Posterior vena cava (tissue), 2 donors: Measurements from ENCODE around the gene IL1B. TPM values are rescaled to one million over a fixed set of nuclear protein-coding genes. Genes with fewer than 3 reads are reported as not detected.
"Not testable (repeated sequence)": the region's sequence is repeated elsewhere in the genome, so short reads cannot be mapped to it uniquely, and the experiment has no call there.

ENCODE experiments used
- DNase-seq: peaks from one replicate; pipeline ENCODE4 v3.0.0-alpha.2; 2020; ENCODE audit warnings: low spot score
- intact Hi-C, 2 donors: fragments of 100-400 bp; cut with DNase I; formaldehyde crosslinking; loops; one replicate each; pipeline versions ENCODE4 v1.14.1 to v1.14.2; 2022 to 2023
- total RNA-seq, 2 donors: library from RNA; stranded (reverse); fragmentation: NEBNext Ultra II Directional; extraction: Animal tissue kit (Norgen Biotek cat#: 25700); gene quantifications; one replicate each; pipeline ENCODE4 v1.2.1, GENCODE V29; 2021
- donor health status: DM: yes; HTN: yes; CAD: no.
- donor health status: DM: yes; HTN: yes; CAD: no.

Gene IL1B
- total RNA-seq, 2 donors from 2014 or later: 1.0 to 1.1 TPM

- intact Hi-C loops: no loop called here
- DNase-seq: no peak
Measured at GRCh38 chr2:112864072-112864471, 27.5 kb upstream of the IL1B start.

GRCh38 chr2:112859406-112860183, 23.0 kb upstream of the IL1B start:
- intact Hi-C loops, DNase-seq: not testable (repeated sequence)

- intact Hi-C loops: no loop called here
- DNase-seq: no peak
Measured at GRCh38 chr2:112850588-112850987, 14.0 kb upstream of the IL1B start.

GRCh38 chr2:112849956-112850355, 13.4 kb upstream of the IL1B start:
- DNase-seq: no peak
- intact Hi-C loops: no loop called here

DNA sequence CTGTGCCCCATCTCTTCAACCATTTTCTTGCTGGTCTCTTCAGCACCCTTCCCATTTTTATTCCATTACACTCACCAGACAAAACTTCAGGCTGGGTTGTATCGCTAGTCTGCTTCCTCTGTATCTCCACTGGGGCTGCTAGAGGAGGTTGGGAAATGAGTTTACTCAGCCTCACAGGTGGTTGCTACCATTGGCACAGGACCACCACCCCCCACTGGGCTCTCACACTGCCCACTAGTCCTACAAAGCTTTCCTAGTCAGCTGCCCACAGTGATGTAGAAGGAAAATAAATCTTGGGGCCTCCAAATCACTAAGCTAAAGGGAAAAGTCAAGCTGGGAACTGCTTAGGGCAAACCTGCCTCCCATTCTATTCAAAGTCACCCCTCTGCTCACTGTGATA, 12.3 kb upstream of the IL1B start:
- intact Hi-C loops: no loop called here
- no peak for DNase-seq

GRCh38 chr2:112846031-112846430, 9.5 kb upstream of the IL1B start:
- intact Hi-C loops: no loop called here

GRCh38 chr2:112843836-112844235, 7.3 kb upstream of the IL1B start:
- no peak for DNase-seq
- intact Hi-C loops: loop anchor here in 1 of 2 donors (5.0 kb wide), 1 partner anchor 1747 kb away; no protein-coding TSS in a partner anchor

More at GRCh38 chr2:112846031-112846430, 9.5 kb upstream of the IL1B start:
- no peak for DNase-seq

DNA sequence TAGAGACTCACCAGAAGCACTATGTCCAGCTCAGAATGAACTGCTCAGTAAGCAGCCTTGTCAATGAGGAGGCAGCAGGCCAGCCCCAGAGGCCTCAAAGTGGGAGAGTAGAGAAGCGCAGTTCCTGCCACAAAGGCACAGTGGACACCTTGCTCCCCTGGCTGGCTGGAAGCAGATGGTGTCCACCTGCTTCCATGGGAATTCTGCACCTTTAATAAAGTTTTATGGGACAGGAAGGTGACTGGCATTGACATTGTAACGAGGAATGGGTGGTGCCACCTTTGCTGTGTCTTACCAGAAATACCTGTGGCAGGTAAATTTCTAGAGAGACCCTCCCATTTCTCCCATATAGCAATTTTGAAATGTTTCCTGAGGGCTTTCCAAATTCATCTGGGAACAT, 6.7 kb upstream of the IL1B start:
- intact Hi-C loops: loop anchor here in 1 of 2 donors (5.0 kb wide), 1 partner anchor 1746 kb away; no protein-coding TSS in a partner anchor
- DNase-seq: no peak

DNA sequence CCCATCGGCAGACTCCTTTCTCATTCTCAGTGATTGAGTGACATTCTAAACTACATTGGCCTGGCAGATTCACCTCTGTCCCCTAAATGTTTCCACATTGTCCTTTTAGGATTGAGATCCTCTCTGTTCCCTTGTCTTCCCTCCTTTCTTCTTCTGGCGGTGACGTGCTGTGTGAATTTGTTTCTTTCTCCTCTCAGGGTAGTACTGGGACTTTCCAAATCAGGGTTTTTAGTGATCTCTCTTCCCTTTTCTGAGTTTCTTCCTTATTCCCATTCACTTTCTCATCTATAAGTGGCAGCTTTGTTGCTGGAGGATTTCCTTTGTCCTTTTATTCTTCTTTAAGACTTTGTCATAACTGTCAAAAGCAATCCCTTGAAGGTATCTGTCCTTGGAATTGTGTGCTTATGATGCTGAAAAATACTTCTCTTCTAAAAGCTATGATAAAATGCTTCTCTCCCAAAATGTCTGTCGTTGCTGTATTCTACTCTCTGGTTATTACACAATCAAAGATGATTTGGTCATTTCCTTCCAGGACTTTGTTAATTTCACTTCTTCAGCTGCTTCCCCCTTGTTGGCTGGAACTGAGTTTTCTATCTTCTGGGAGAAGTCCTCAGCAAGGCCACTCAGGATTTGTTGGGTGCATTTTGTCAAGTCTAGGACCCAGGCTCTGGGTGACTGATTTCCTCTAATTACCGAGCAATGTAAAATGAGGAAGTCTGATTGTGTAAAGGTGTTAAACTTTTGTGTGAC, 4.9 kb upstream of the IL1B start:
- no peak for DNase-seq
- intact Hi-C loops: loop anchor here in 1 of 2 donors (5.0 kb wide), 1 partner anchor 1744 kb away; no protein-coding TSS in a partner anchor

GRCh38 chr2:112840068-112840445, 3.5 kb upstream of the IL1B start:
- intact Hi-C loops: loop anchor here in 1 of 2 donors (5.0 kb wide), 1 partner anchor 1743 kb away; no protein-coding TSS in a partner anchor

GRCh38 chr2:112839407-112840067, 3.0 kb upstream of the IL1B start:
- DNase-seq: no peak
- intact Hi-C loops: loop anchor here in 1 of 2 donors (5.0 kb wide), 1 partner anchor 1742 kb away; no protein-coding TSS in a partner anchor

More at GRCh38 chr2:112840068-112840445, 3.5 kb upstream of the IL1B start:
- no peak for DNase-seq

- no peak for DNase-seq
- intact Hi-C loops: no loop called here
Measured at GRCh38 chr2:112836163-112836560, 417 bp downstream of the IL1B start.

DNA sequence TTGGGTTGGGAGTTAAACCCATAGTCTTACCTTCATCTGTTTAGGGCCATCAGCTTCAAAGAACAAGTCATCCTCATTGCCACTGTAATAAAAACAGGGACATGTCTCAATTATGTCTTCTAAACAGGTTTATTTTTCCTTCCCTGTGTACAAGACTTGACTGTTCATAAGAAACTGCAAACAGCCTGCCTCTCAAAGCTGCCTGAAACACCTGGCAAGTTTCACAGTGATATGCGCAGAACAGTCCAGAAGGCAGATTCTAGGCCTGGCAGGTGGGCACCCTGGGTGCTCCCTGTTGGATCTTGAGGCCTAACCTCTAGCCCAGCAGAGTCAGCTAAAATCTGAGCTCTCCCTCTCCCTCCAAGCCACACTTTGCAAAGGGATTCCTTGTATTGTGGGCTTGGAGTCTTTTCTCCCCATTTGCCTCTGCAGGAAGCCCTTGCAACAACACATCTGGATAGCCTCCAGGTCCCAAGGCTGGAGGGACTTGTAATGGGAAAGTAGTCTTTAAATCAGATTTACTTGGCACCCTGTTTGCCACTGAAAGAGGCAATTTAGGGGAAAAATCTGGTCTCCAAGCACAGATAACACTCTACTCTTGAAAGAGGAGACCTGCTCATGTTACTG, 930 bp downstream of the IL1B start:
- DNase-seq: no peak
- intact Hi-C loops: no loop called here

DNA sequence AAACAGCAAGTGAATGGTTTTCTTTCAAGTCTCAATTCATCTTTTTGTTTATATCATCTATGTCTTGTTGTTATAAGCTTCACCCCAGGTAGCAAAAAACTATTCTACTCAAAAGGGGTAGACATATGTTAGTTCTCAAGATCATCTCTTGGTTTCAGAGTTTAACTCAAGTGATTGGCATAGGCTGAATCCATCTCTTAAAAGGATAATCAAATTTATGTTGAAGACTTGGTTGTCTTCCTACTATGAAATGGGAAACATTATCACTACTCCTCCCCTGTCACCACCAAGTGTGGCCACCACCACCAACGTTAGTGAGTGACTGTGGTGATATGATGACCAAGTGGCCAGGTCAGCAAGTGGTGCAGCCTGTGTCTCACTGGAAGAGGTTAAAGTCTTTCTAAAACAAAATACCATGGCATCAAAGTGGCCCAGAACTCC, 1.5 kb downstream of the IL1B start:
- intact Hi-C loops: no loop called here
- no peak for DNase-seq

DNA sequence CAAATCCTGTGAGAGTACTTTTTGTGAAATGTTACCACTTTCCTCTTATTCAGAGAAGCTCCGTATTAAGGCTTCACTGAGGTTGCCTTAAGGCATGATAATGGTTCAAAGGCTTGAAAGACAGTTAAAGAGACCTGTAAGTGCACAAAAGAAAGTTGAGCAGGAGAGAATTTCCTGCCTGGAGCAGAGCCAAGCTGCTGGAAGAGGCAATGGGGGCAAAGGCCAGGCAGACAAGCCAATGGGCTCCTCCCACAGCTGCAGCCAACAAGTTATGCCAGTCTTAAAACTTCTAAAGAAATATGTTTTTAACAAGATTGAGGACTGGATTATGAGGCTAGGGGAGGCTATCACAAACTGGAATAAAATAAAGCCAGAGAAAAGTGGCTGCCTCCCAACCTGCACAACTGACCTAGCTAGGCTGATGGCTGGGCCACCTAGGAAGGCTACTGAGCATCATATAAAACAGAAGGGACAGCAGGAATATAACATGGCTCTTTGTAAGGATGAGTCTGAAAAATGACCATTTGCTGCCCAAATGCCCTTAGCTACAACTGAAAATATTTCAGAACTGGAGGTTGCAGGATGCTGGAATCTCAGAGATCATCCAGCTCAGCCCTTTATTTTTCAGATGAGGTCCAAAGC, 2.1 kb downstream of the IL1B start:
- DNase-seq: no peak
- intact Hi-C loops: no loop called here

GRCh38 chr2:112833976-112834375, 2.6 kb downstream of the IL1B start:
- intact Hi-C loops: no loop called here
- DNase-seq: no peak

GRCh38 chr2:112833639-112833931, 3.0 kb downstream of the IL1B start:
- DNase-seq, intact Hi-C loops: not testable (repeated sequence)

DNA sequence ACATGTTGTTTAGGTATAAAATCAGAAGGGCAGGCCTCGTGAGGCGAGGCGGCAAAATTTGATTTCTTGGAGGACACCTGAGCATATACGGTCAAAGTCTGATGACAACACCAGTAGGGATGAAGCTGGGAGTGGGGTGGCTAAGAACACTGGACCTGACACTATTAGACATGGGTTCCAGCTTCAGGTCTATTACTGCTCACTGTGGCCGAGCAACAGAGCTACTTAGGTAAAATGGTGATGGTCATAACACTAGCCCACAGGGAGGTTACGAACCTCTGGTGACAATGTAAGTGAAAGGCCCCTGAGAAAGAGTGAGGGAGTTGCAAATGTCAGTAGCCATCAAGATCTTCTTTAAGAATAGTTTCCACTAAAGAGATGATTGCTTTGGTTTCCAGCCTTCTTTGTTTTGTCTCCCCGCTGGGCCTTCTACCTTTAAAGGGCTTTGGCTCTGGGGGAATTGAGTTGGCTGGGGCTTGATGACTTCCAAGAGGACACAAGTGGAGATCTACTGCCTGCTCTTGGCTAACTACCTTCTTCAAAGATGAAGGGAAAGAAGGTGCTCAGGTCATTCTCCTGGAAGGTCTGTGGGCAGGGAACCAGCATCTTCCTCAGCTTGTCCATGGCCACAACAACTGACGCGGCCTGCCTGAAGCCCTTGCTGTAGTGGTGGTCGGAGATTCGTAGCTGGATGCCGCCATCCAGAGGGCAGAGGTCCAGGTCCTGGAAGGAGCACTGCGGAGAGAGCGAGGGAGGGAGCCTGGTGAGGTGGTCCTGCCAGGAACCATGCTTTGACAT, 3.5 kb downstream of the IL1B start:
- intact Hi-C loops: no loop called here
- DNase-seq: no peak
